Ishikawa (cell line): Measurements from ENCODE around the gene NKAIN2.

Experiments
- CEBPB ChIP-seq: IDR thresholded peaks from 2 replicates; pipeline ENCODE4 v1.6.1; 2012
- CREB1 ChIP-seq: IDR thresholded peaks from 2 replicates; pipeline ENCODE4 v1.6.1; 2012; ENCODE audit warnings: low read depth
- EGR1 ChIP-seq: IDR thresholded peaks from 2 replicates; pipeline ENCODE4 v1.6.1; 2012
- EP300 ChIP-seq: IDR thresholded peaks from 2 replicates; pipeline ENCODE4 v1.6.1; 2012; ENCODE audit warnings: borderline replicate concordance
- FOXM1 ChIP-seq: IDR thresholded peaks from 2 replicates; pipeline ENCODE4 v1.6.1; 2012; ENCODE audit warnings: low read depth, borderline replicate concordance
- NFIC ChIP-seq: IDR thresholded peaks from 2 replicates; pipeline ENCODE4 v1.6.1; 2012
- RAD21 ChIP-seq: IDR thresholded peaks from 2 replicates; pipeline ENCODE4 v1.6.1; 2012; ENCODE audit warnings: low read depth
- REST ChIP-seq: IDR thresholded peaks from 2 replicates; pipeline ENCODE4 v1.6.1; 2012; ENCODE audit warnings: low read depth, mild to moderate bottlenecking
- TAF1 ChIP-seq: IDR thresholded peaks from 2 replicates; pipeline ENCODE4 v1.6.1; 2012; ENCODE audit warnings: low read depth, mild to moderate bottlenecking
- TCF12 ChIP-seq: IDR thresholded peaks from 2 replicates; pipeline ENCODE4 v1.6.1; 2012; ENCODE audit warnings: low read depth
- TEAD4 ChIP-seq: IDR thresholded peaks from 2 replicates; pipeline ENCODE4 v1.6.1; 2012
- USF1 ChIP-seq: IDR thresholded peaks from 2 replicates; pipeline ENCODE4 v1.6.1; 2012
- YY1 ChIP-seq: IDR thresholded peaks from 2 replicates; pipeline ENCODE4 v1.6.1; 2012; ENCODE audit warnings: low read depth
- ZBTB7A ChIP-seq: IDR thresholded peaks from 2 replicates; pipeline ENCODE4 v1.6.1; 2012; ENCODE audit warnings: low read depth
- TF ChIP-seq, protein P1 (sequence below): IDR thresholded peaks from 2 replicates; pipeline ENCODE4 v1.6.1; 2012

NKAIN2 gene

DNA sequence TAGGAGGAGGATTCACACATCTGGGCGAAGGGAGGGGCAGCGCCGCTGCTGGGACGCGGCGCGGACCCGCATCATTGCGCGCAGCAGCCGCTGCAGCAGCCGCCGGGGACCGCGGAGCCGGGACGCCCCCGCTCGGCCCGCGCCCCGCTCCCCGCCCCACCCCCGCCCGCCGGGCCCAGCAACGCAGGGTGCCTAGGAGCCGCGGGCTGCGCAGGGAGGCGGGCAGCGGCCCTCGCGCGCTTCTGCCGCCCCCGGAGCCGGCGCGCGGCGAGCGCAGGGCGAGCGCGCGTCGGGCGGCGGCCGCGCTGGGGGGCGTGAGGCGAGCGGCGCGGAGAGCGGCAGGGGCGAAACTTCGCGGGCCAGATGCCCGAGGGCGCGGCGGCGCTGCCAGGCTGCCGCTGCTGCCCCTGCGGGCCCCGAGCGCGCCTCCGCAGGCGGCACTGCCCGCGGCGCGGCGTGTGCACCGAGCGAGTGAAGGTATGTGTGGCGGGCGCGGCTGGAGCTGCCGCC lies at the start of gene NKAIN2:
Gene NKAIN2, plus strand, starts transcription at position 362 of the 510 bp plus-strand sequence.
- TF ChIP-seq EP300 = no peak
- TF ChIP-seq CEBPB = no peak
- TF ChIP-seq YY1 = no peak
- TF ChIP-seq TEAD4 = no peak
- no peak for TF ChIP-seq RAD21

- no peak for TF ChIP-seq EGR1
- TF ChIP-seq TCF12 = no peak
- TF ChIP-seq CREB1 = no peak
- no peak for TF ChIP-seq REST
- no peak for TF ChIP-seq CEBPB
- no peak for TF ChIP-seq USF1
- no peak for TF ChIP-seq TAF1
- TF ChIP-seq, protein P1, sequence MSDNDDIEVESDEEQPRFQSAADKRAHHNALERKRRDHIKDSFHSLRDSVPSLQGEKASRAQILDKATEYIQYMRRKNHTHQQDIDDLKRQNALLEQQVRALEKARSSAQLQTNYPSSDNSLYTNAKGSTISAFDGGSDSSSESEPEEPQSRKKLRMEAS = no peak
Measured at GRCh38 chr6:123759472-123759871, 44.2 kb upstream of the NKAIN2 start.

GRCh38 chr6:123763904-123764303 lies 39.8 kb upstream of the NKAIN2 start:
- TF ChIP-seq EP300 (no peak), CREB1 (no peak), USF1 (no peak), TEAD4 (no peak), TAF1 (no peak), TCF12 (no peak), EGR1 (no peak), CEBPB (no peak), ZBTB7A (no peak), REST (no peak), FOXM1 (no peak), YY1 (no peak), NFIC (no peak), RAD21 (no peak)
- TF ChIP-seq, protein P1 = no peak

DNA sequence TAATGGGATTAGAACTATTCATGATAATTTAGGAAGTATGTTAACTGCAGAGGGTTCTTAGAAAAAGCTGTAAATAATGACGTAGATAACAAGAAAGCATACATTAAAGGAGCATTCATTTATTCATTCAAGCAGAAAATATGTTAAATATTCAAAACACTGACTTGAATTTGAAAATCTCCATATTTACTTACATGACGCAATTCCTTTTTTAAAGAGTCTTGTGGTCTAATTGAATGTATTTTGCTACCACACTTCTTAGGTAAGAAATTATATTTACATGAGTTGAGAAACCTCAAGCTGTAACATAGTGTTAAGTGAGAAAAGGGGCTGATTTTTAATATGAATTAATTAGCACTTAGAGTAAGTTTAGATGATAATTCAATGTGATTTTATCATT lies 38.9 kb upstream of the NKAIN2 start:
- TF ChIP-seq RAD21 (no peak), EGR1 (no peak), NFIC (no peak), FOXM1 (no peak), CREB1 (no peak), REST (no peak), TAF1 (no peak), YY1 (no peak), CEBPB (no peak), TCF12 (no peak), ZBTB7A (no peak), EP300 (no peak), USF1 (no peak), TEAD4 (no peak)
- TF ChIP-seq, protein P1 = no peak
